ENCODE results near the gene XPO1.

GRCh38 chr2:61448229-61448628 lies 89.9 kb downstream of the XPO1 start:
- no peak for TF ChIP-seq CTCF (IDR thresholded peaks at IDR 0.05)
- TF ChIP-seq POLR2A (IDR thresholded peaks at IDR 0.05) = no peak
